ENCODE data around the gene RGS5.

GRCh38 chr1:163093579-163093978 is 109.1 kb downstream of the RGS5 start:
- TF ChIP-seq CTCF (IDR thresholded peaks at IDR 0.05; ENCODE audit: low read depth, low read length, poor library complexity, severe bottlenecking) (no peak), EZH2phosphoT487 (IDR thresholded peaks at IDR 0.05; ENCODE audit: borderline replicate concordance, low read length) (no peak)
